Hepatocyte (in vitro differentiated cells): ENCODE data around the gene PTPRM.

Source experiments
- EZH2 ChIP-seq: fragments of 200-600 bp; sonication (generic); IDR thresholded peaks from 2 replicates; pipeline ENCODE4 v1.6.1; 2016; ENCODE audit warnings: antibody characterized with exemption, mild to moderate bottlenecking, borderline replicate concordance
- TF ChIP-seq, protein P1 (sequence below): fragments of 200-600 bp; sonication (generic); IDR thresholded peaks from 2 replicates; pipeline ENCODE4 v1.5.1; 2016; ENCODE audit warnings: antibody characterized with exemption, mild to moderate bottlenecking; ENCODE audit not compliant: poor library complexity

- TF ChIP-seq, protein P1, sequence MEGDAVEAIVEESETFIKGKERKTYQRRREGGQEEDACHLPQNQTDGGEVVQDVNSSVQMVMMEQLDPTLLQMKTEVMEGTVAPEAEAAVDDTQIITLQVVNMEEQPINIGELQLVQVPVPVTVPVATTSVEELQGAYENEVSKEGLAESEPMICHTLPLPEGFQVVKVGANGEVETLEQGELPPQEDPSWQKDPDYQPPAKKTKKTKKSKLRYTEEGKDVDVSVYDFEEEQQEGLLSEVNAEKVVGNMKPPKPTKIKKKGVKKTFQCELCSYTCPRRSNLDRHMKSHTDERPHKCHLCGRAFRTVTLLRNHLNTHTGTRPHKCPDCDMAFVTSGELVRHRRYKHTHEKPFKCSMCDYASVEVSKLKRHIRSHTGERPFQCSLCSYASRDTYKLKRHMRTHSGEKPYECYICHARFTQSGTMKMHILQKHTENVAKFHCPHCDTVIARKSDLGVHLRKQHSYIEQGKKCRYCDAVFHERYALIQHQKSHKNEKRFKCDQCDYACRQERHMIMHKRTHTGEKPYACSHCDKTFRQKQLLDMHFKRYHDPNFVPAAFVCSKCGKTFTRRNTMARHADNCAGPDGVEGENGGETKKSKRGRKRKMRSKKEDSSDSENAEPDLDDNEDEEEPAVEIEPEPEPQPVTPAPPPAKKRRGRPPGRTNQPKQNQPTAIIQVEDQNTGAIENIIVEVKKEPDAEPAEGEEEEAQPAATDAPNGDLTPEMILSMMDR, result no peak
- no peak for TF ChIP-seq EZH2
These were observed 453.2 kb downstream of the PTPRM start for GRCh38 chr18:8020132-8020846.
